Measurements from ENCODE around the gene CHTOP. TPM values are rescaled to one million over a fixed set of nuclear protein-coding genes. Genes with fewer than 3 reads are reported as not detected.

CHTOP gene
- total and polyA plus RNA-seq, 2 of the 13 experiments (the other 11 are each of a cell fraction or from before 2014, with no cell fraction given) = 38.0 to 51.9 TPM

DNA sequence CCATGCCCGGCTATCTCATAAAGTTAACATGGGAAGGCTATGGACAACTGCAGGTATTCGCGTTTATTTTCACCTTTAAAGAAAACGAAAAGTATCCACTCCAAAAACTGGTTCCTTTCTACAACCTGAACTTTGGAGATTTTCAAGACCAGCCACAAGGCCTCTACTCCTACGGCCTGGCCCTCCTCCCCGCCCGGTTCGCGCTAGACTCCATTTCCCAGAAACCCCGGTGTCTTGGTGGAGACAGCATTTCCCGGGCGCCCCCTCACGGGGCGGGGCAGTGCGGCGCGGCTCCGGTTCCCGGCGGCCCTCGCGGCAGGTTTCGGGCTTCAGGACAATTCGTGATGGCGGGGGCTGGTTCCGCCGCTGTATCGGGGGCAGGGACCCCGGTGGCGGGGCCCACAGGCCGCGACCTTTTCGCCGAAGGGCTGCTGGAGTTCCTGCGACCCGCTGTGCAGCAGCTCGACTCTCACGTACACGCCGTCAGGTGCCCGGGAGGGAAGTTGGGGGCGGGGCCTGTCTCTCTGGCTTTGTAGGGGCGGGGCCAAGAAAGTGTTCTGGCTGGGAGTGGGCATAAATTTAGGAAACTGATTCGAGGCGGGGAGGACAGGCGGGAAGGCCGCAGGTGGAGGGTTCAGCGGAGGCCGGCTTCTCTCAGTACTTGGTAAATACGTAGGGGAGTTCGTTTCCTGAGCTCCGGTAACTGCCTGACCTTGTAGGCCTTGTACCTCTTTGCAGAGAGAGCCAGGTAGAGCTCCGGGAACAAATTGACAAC is 24.7 kb downstream of the CHTOP start, which contains the start of gene SNAPIN (continued):
- TF ChIP-seq CENPX (CRISPR knock-in tag; IDR thresholded peaks at IDR 0.05) (no peak), MXD4 (CRISPR knock-in tag; IDR thresholded peaks at IDR 0.05) (peak; percentile 55; the same call in 1 of the 2 replicates), MYNN (CRISPR knock-in tag; IDR thresholded peaks at IDR 0.05; ENCODE audit: low read depth) (0 out of 2 replicates have a peak, but pooled peaks have one; percentile 81), CCDC6 (CRISPR knock-in tag; IDR thresholded peaks at IDR 0.05) (no peak), RBM22 (optimal IDR thresholded peaks at IDR 0.05; ENCODE audit: low read length) (no peak), ZNF138 (CRISPR knock-in tag; IDR thresholded peaks at IDR 0.05; ENCODE audit: low read depth) (no peak), BHLHE40 (IDR thresholded peaks at IDR 0.05; ENCODE audit: low read length) (no peak), DPF2 (CRISPR knock-in tag; IDR thresholded peaks at IDR 0.05; ENCODE audit: borderline replicate concordance, low read depth) (no peak), ZNF18 (CRISPR knock-in tag; IDR thresholded peaks at IDR 0.05; ENCODE audit: insufficient replicate concordance) (peak; percentile 66), RBFOX2 (IDR thresholded peaks at IDR 0.05; ENCODE audit: low read depth, low read length) (peak; percentile 92), SYNCRIP (IDR thresholded peaks at IDR 0.05; ENCODE audit: insufficient read depth, low read depth, low read length) (no peak), SMAD9 (CRISPR knock-in tag; IDR thresholded peaks at IDR 0.05) (no peak), ZNF230 (CRISPR knock-in tag; IDR thresholded peaks at IDR 0.05) (peak; percentile 53; the same call in 1 of the 2 replicates), ZNF354B (CRISPR knock-in tag; IDR thresholded peaks at IDR 0.05) (no peak), CHD4 (IDR thresholded peaks at IDR 0.05; ENCODE audit: borderline replicate concordance, low read length) (no peak), KLF9 (CRISPR knock-in tag; IDR thresholded peaks at IDR 0.05; ENCODE audit: low read depth) (0 out of 2 replicates have a peak, but pooled peaks have one; percentile 37), CSRNP1 (CRISPR knock-in tag; IDR thresholded peaks at IDR 0.05) (peak; percentile 43; the same call in 1 of the 2 replicates), IKZF4 (CRISPR knock-in tag; IDR thresholded peaks at IDR 0.05; ENCODE audit: borderline replicate concordance, low read depth, not compliant biosample characterization) (no peak), SP1 (IDR thresholded peaks at IDR 0.05) (no peak), SP1 (CRISPR knock-in tag; IDR thresholded peaks at IDR 0.05) (peak; percentile 48; the same call in 1 of the 2 replicates), ZNF781 (CRISPR knock-in tag; IDR thresholded peaks at IDR 0.05; ENCODE audit: borderline replicate concordance, not compliant biosample characterization) (peak; percentile 51)
- TF ChIP-seq, protein P1, sequence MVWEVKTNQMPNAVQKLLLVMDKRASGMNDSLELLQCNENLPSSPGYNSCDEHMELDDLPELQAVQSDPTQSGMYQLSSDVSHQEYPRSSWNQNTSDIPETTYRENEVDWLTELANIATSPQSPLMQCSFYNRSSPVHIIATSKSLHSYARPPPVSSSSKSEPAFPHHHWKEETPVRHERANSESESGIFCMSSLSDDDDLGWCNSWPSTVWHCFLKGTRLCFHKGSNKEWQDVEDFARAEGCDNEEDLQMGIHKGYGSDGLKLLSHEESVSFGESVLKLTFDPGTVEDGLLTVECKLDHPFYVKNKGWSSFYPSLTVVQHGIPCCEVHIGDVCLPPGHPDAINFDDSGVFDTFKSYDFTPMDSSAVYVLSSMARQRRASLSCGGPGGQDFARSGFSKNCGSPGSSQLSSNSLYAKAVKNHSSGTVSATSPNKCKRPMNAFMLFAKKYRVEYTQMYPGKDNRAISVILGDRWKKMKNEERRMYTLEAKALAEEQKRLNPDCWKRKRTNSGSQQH (CRISPR knock-in tag; IDR thresholded peaks at IDR 0.05; ENCODE audit: low read depth) = no peak; the same call in 1 of the 2 replicates
- TF ChIP-seq, protein P2, sequence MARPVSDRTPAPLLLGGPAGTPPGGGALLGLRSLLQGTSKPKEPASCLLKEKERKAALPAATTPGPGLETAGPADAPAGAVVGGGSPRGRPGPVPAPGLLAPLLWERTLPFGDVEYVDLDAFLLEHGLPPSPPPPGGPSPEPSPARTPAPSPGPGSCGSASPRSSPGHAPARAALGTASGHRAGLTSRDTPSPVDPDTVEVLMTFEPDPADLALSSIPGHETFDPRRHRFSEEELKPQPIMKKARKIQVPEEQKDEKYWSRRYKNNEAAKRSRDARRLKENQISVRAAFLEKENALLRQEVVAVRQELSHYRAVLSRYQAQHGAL (CRISPR knock-in tag; IDR thresholded peaks at IDR 0.05; ENCODE audit: not compliant biosample characterization) = no peak

All from HepG2 (cell line).